HL-60 (cell line): ENCODE results near the gene LIMA1.

Experiments
- GABPA ChIP-seq: IDR thresholded peaks from 2 replicates; pipeline ENCODE4 v1.6.1; 2012; ENCODE audit warnings: low read depth
- REST ChIP-seq: IDR thresholded peaks from 2 replicates; pipeline ENCODE4 v1.6.1; 2012; ENCODE audit warnings: low read depth; ENCODE audit not compliant: insufficient replicate concordance
- TF ChIP-seq, protein P1 (sequence below): IDR thresholded peaks from one replicate; pipeline ENCODE4 v1.5.1; 2011; ENCODE audit warnings: low read length, control low read depth, inconsistent platforms; ENCODE audit not compliant: insufficient read depth

DNA sequence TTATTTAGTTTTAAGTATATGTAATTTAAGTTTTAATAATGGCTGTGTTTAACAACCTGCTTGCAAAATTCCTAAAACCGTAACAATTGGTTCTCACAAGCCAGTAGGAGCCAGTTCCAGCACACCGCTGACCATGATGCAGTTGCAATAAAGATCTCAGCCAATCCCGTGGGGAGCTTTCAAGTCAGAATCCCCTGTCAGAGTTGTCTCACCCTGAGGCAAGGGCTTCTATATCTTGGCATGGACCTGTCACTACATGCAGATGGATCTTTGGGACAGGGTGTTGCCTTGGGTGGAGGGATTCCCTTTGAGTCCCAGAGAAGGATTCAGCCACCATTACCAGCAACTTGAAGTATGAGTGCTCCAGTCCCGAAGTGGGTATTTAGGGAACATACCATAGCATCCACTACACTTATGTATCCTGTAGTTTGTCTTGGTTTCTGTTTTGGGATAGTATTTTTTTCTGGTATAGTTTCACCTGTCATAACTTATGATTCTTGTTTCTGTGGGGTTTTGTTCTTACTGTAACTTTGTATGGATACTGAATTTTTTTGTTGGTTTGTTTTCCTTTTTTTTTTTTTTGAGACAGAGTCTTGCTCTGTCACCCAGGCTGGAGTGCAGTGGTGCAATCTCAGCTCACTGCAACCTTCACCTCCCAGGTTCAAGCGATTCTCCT, 30.1 kb upstream of the LIMA1 start:
- TF ChIP-seq REST: no peak
- TF ChIP-seq, protein P1, sequence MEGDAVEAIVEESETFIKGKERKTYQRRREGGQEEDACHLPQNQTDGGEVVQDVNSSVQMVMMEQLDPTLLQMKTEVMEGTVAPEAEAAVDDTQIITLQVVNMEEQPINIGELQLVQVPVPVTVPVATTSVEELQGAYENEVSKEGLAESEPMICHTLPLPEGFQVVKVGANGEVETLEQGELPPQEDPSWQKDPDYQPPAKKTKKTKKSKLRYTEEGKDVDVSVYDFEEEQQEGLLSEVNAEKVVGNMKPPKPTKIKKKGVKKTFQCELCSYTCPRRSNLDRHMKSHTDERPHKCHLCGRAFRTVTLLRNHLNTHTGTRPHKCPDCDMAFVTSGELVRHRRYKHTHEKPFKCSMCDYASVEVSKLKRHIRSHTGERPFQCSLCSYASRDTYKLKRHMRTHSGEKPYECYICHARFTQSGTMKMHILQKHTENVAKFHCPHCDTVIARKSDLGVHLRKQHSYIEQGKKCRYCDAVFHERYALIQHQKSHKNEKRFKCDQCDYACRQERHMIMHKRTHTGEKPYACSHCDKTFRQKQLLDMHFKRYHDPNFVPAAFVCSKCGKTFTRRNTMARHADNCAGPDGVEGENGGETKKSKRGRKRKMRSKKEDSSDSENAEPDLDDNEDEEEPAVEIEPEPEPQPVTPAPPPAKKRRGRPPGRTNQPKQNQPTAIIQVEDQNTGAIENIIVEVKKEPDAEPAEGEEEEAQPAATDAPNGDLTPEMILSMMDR: no peak
- no peak for TF ChIP-seq GABPA
